IMR-90 (cell line): ENCODE measurements around the gene PODXL2. TPM values are rescaled to one million over a fixed set of nuclear protein-coding genes. Genes with fewer than 3 reads are reported as not detected.

Experiments used
- ATAC-seq: fragments of 200-7000 bp; cut with Tn5 transposase; 2 replicates; pipeline ENCODE4 v1.9.1; 2020; ENCODE audit warnings: low read depth, mild to moderate bottlenecking, moderate library complexity
- BruUV-seq: library from RNA; stranded (reverse); fragments of 400-500 nt; replicated peaks from 2 replicates; lab custom pipeline; 2021; lab: Mats Ljungman, UMichigan
- CTCF ChIA-PET: fragments of 300-600 bp; formaldehyde crosslinking; extraction: SDS; loops from one replicate; lab custom pipeline; 2021; ENCODE audit warnings: antibody characterized with exemption; lab: Yijun Ruan, JAX
- POLR2A ChIA-PET: fragments of 300-600 bp; sonication (Branson Sonifier 250); formaldehyde crosslinking; loops from one replicate; lab custom pipeline; 2022; ENCODE audit warnings: antibody characterized with exemption; ENCODE audit not compliant: unreplicated experiment; lab: Charles Lee
- DNase-seq: peaks from one replicate; pipeline ENCODE4 v3.0.0; 2013
- H2AFZ ChIP-seq: replicated peaks from 2 replicates; pipeline ENCODE3; 2013; ENCODE audit warnings: low read length, mild to moderate bottlenecking; ENCODE audit not compliant: poor library complexity
- H2AK5ac ChIP-seq: 2 replicates; pipeline ENCODE4 v1.6.1; 2013; ENCODE audit warnings: low read depth, low read length, inconsistent platforms
- H2AK9ac ChIP-seq: replicated peaks from 2 replicates; pipeline ENCODE3; 2013; ENCODE audit warnings: mild to moderate bottlenecking, low read depth, low read length, moderate library complexity; ENCODE audit not compliant: poor library complexity
- H2BK120ac ChIP-seq: 2 replicates; pipeline ENCODE4 v1.6.1; 2013; ENCODE audit warnings: low read depth, low read length, inconsistent platforms
- H2BK15ac ChIP-seq: 3 replicates; pipeline ENCODE4 v1.6.1; 2013; ENCODE audit warnings: low read depth, low read length, inconsistent platforms
- H2BK20ac ChIP-seq: 2 replicates; pipeline ENCODE4 v1.6.1; 2013; ENCODE audit warnings: low read depth, mild to moderate bottlenecking, inconsistent platforms, low read length, moderate library complexity
- H2BK5ac ChIP-seq: 2 replicates; pipeline ENCODE4 v1.6.1; 2013; ENCODE audit warnings: mild to moderate bottlenecking, low read depth, low read length, inconsistent platforms; ENCODE audit not compliant: poor library complexity, severe bottlenecking
- H3K14ac ChIP-seq: replicated peaks from 2 replicates; pipeline ENCODE4 v1.6.1; 2013; ENCODE audit warnings: low read depth, low read length, inconsistent platforms
- H3K18ac ChIP-seq: 2 replicates; pipeline ENCODE4 v1.6.1; 2013; ENCODE audit warnings: low read depth, low read length, control low read depth
- H3K23ac ChIP-seq: 2 replicates; pipeline ENCODE4 v1.6.1; 2013; ENCODE audit warnings: low read depth, low read length, inconsistent platforms
- H3K27ac ChIP-seq: 2 replicates; pipeline ENCODE4 v1.5.1; 2013; ENCODE audit warnings: mild to moderate bottlenecking, control low read depth, low read length; ENCODE audit not compliant: insufficient read depth
- H3K27me3 ChIP-seq: 2 replicates; pipeline ENCODE4 v1.6.1; 2013; ENCODE audit warnings: low read length; ENCODE audit not compliant: control insufficient read depth, insufficient read depth
- H3K36me3 ChIP-seq: 2 replicates; pipeline ENCODE4 v1.6.1; 2013; ENCODE audit warnings: low read length, mixed read lengths; ENCODE audit not compliant: control insufficient read depth, insufficient read depth
- H3K4ac ChIP-seq: 2 replicates; pipeline ENCODE4 v1.6.1; 2013; ENCODE audit warnings: low read depth, low read length, inconsistent platforms
- H3K4me1 ChIP-seq: 2 replicates; pipeline ENCODE4 v1.6.1; 2013; ENCODE audit warnings: low read length, mixed read lengths; ENCODE audit not compliant: control insufficient read depth, insufficient read depth
- H3K4me2 ChIP-seq: 2 replicates; pipeline ENCODE4 v1.6.1; 2013; ENCODE audit warnings: low read depth, mild to moderate bottlenecking, control low read depth, low read length, moderate library complexity
- H3K4me3 ChIP-seq: 2 replicates; pipeline ENCODE4 v1.5.1; 2013; ENCODE audit warnings: low read depth, mild to moderate bottlenecking, control low read depth, low read length, moderate library complexity; ENCODE audit not compliant: insufficient read depth
- H3K56ac ChIP-seq: 2 replicates; pipeline ENCODE4 v1.6.1; 2013; ENCODE audit warnings: low read length, inconsistent platforms; ENCODE audit not compliant: insufficient read depth; ENCODE audit errors: extremely low read depth
- H3K79me1 ChIP-seq, 2 experiments: 2 replicates each; pipeline ENCODE4 v1.6.1; 2013; ENCODE audit warnings: low read length in 2 of 2, inconsistent platforms in 1 of 2, low read depth in 1 of 2
- H3K9ac ChIP-seq: 2 replicates; pipeline ENCODE4 v1.6.1; 2013; ENCODE audit warnings: low read depth, low read length, control low read depth
- H3K9me1 ChIP-seq: 2 replicates; pipeline ENCODE4 v1.6.1; 2013; ENCODE audit warnings: low read length, inconsistent platforms; ENCODE audit not compliant: insufficient read depth
- H3K9me3 ChIP-seq: 2 replicates; pipeline ENCODE4 v1.6.1; 2013; ENCODE audit warnings: low read length; ENCODE audit not compliant: control insufficient read depth, insufficient read depth
- H4K20me1 ChIP-seq: 2 replicates; pipeline ENCODE4 v1.6.1; 2013; ENCODE audit warnings: low read length, inconsistent platforms; ENCODE audit not compliant: insufficient read depth
- H4K5ac ChIP-seq: 2 replicates; pipeline ENCODE4 v1.6.1; 2013; ENCODE audit warnings: mild to moderate bottlenecking, low read depth, low read length, control low read depth
- H4K8ac ChIP-seq, 2 experiments: 2 replicates each; pipeline ENCODE4 v1.6.1; 2013; ENCODE audit warnings: low read depth in 2 of 2, low read length in 2 of 2, control low read depth in 1 of 2, inconsistent platforms in 1 of 2
- H4K91ac ChIP-seq: 2 replicates; pipeline ENCODE4 v1.6.1; 2013; ENCODE audit warnings: low read depth, low read length, inconsistent platforms; ENCODE audit not compliant: insufficient read depth
- BHLHE40 ChIP-seq: fragments of 150-350 bp; IDR thresholded peaks from 2 replicates; pipeline ENCODE4 v1.6.1; 2016; ENCODE audit warnings: mild to moderate bottlenecking, low read depth, low read length
- CEBPB ChIP-seq: IDR thresholded peaks from 2 replicates; pipeline ENCODE4 v1.6.1; 2012; ENCODE audit warnings: low read depth, low read length, improper control_type of control experiment
- FOS ChIP-seq: fragments of 150-350 bp; IDR thresholded peaks from 2 replicates; pipeline ENCODE4 v1.6.1; 2016; ENCODE audit warnings: low read depth, low read length
- MAFK ChIP-seq: IDR thresholded peaks from 2 replicates; pipeline ENCODE4 v1.6.1; 2012; ENCODE audit warnings: low read depth, low read length, improper control_type of control experiment
- MAZ ChIP-seq: IDR thresholded peaks from 2 replicates; pipeline ENCODE4 v1.6.1; 2012; ENCODE audit warnings: low read depth, mild to moderate bottlenecking, low read length, improper control_type of control experiment, moderate library complexity, borderline replicate concordance
- MXI1 ChIP-seq: IDR thresholded peaks from 2 replicates; pipeline ENCODE4 v1.6.1; 2012; ENCODE audit warnings: low read depth, mild to moderate bottlenecking, low read length, moderate library complexity, borderline replicate concordance
- NFE2L2 ChIP-seq: fragments of 150-350 bp; IDR thresholded peaks from 2 replicates; pipeline ENCODE4 v1.6.1; 2016; ENCODE audit warnings: low read depth, mild to moderate bottlenecking, low read length
- POLR2A ChIP-seq: IDR thresholded peaks from 2 replicates; pipeline ENCODE4 v1.6.1; 2012; ENCODE audit warnings: mild to moderate bottlenecking, low read depth, low read length
- RCOR1 ChIP-seq: IDR thresholded peaks from 2 replicates; pipeline ENCODE4 v1.6.1; 2012; ENCODE audit warnings: mild to moderate bottlenecking, low read length, improper control_type of control experiment; ENCODE audit not compliant: insufficient replicate concordance
- RFX5 ChIP-seq: IDR thresholded peaks from 2 replicates; pipeline ENCODE4 v1.8.0; 2012; ENCODE audit warnings: low read depth, mild to moderate bottlenecking, low read length, moderate library complexity
- SMC3 ChIP-seq: fragments of 150-350 bp; IDR thresholded peaks from 2 replicates; pipeline ENCODE4 v1.6.1; 2016; ENCODE audit warnings: low read depth, mild to moderate bottlenecking, antibody characterized with exemption, low read length, moderate library complexity
- WGBS, 2 experiments: methylation state at CpG; one replicate each; pipeline versions ENCODE4 v1.1.5 to v1.1.7; 2013; ENCODE audit warnings: missing lambda C conversion rate in 2 of 2; ENCODE audit not compliant: insufficient read length in 1 of 2; ENCODE audit errors: extremely low coverage in 2 of 2; 5-methylcytosine and 5-hydroxymethylcytosine counted together
- dilution Hi-C: fragments of 300-500 bp; cut with HindIII; formaldehyde crosslinking; loops from one replicate; pipeline ENCODE4 v1.14.3; 2018; ENCODE audit warnings: low sequenced_read_pairs; ENCODE audit not compliant: unreplicated experiment
- in situ Hi-C: fragments of 300-500 bp; cut with MboI; formaldehyde crosslinking; loops from 3 replicates; pipeline ENCODE4 v1.14.3; 2019; ENCODE audit warnings: low sequenced_read_pairs, inconsistent platforms, mixed read lengths
- intact Hi-C: fragments of 100-400 bp; cut with micrococcal nuclease; formaldehyde crosslinking; loops from 2 replicates; pipeline ENCODE4 v1.10.0; 2022
- polyA plus RNA-seq, 3 experiments: library from polyadenylated mRNA; depleted of rRNA; stranded (reverse); fragments of >200 nt; gene quantifications; 2 replicates each; pipeline ENCODE4 v1.2.3, GENCODE V29; 2012; ENCODE audit warnings: low replicate concordance in 1 of 3
- total RNA-seq: library from RNA; depleted of rRNA; stranded (reverse); fragments of >200 nt; gene quantifications from 2 replicates; pipeline ENCODE4 v1.2.3, GENCODE V29; 2012
- TF ChIP-seq, protein P1 (sequence below): fragments of 150-350 bp; IDR thresholded peaks from 2 replicates; pipeline ENCODE4 v1.6.1; 2016; ENCODE audit warnings: low read depth, mild to moderate bottlenecking, low read length, moderate library complexity, borderline replicate concordance
- TF ChIP-seq, protein P2 (sequence below): fragments of 150-350 bp; IDR thresholded peaks from 2 replicates; pipeline ENCODE4 v1.6.1; 2017; ENCODE audit warnings: mild to moderate bottlenecking, antibody characterized with exemption, low read length, low read depth
- TF ChIP-seq, protein P3 (sequence below): conservative IDR thresholded peaks from 2 replicates; pipeline ENCODE4 v1.5.1; 2012; ENCODE audit warnings: mild to moderate bottlenecking, low read depth, low read length, improper control_type of control experiment

The PODXL2 gene
- total and polyA plus RNA-seq, 2 of the 4 experiments (the other 2 are of a cell fraction): 1.6 to 5.4 TPM

DNA sequence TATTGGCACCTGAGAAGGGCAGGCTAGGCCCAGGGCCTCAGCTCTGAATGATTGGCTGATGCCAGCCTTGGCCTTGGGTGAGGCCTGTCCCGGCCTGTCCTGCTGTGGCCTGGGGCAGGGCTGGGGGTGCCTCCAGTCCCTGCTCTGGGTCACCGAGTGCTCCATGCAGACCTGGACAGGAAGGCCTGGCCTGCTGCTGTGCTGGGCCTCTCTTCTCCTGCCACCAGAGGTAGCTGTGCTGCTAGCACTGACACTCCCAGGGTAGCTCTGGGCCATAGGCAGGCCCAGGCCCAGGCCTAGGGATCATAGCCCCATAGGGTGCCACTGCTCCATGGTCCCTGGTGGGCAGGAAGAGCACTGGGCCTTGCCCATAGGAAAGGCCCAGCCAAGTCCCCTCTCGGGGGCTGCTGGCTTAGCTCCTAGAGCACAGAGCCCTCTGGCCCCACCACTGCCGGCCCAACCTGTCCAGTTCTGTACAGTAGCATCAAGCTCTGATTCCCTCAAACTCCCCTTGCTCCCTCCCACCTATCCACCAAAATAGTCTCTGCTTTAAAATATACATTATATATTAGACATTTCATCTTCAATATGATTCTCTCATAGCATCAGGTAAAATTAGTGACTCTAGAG is 62.0 kb downstream of the PODXL2 start:
- CTCF ChIA-PET: interaction anchor here (1.9 kb wide), 1 partner anchor 141 kb away, joined by 9 read pairs; no protein-coding TSS in a partner anchor
- H3K4me1 ChIP-seq: peaks cover 26% of the 10 kb centered on the region
- DNase-seq (peak; percentile 70), ATAC-seq (peak; percentile 73)
- peak overlapping the region; percentile 80 for H3K27ac ChIP-seq
- peak overlapping the region; percentile 22; the same call in 1 of the 2 replicates for H3K56ac ChIP-seq
- H3K18ac ChIP-seq: peak overlapping the region; percentile 19; the same call in 1 of the 2 replicates
- dilution Hi-C loops: no loop called here
- no TSS peak for BruUV-seq
- peaks cover 12% of the 10 kb centered on the region; the same call in 1 of the 2 replicates for H3K36me3 ChIP-seq
- H2BK20ac ChIP-seq: peak overlapping the region; percentile 96
- peak overlapping the region; percentile 89 for H2BK5ac ChIP-seq
- in situ Hi-C loops: no loop called here
- no peaks in the 10 kb centered on the region for H3K27me3 ChIP-seq
- H4K5ac ChIP-seq: peak overlapping the region; percentile 57
- no peak overlapping the region for H3K4me3 ChIP-seq
- H3K4ac ChIP-seq: peak overlapping the region; percentile 98
- H2BK15ac ChIP-seq: peak overlapping the region; percentile 37; the same call in 2 of the 3 replicates
- H2AK5ac ChIP-seq: peak overlapping the region; percentile 76
- peak overlapping the region; percentile 90; a peak in 3 of 4 replicates for H4K8ac ChIP-seq
- H2BK120ac ChIP-seq: peak overlapping the region; percentile 98
- peak overlapping the region; percentile 88 for H3K14ac ChIP-seq
- peaks cover 26% of the 10 kb centered on the region for H3K9me1 ChIP-seq
- no peak overlapping the region for H3K4me2 ChIP-seq
- peak overlapping the region; percentile 91; the same call in 1 of the 2 replicates for H3K23ac ChIP-seq
- H4K91ac ChIP-seq: peak overlapping the region; percentile 97
- intact Hi-C loops: loop anchor here (2.0 kb wide), 4 partner anchors 38 to 362 kb away; partner anchors contain the start of gene SEC61A1
- peak overlapping the region; percentile 95 for H2AK9ac ChIP-seq
- peak overlapping the region; percentile 85 for H2AFZ ChIP-seq
- POLR2A ChIA-PET: no interaction called here
- H4K20me1 ChIP-seq: no peaks in the 10 kb centered on the region
- WGBS, 2 experiments: 82% methylated on average over 2 of the region's 4 CpGs; no CpG with 5 or more reads in 1 of the 2 experiments
- H3K9ac ChIP-seq: peak overlapping the region; percentile 25
- H3K79me1 ChIP-seq: peaks cover 0 to 34% of the 10 kb centered on the region in 2 experiments; a peak in 2 of 4 replicates
- H3K9me3 ChIP-seq: no peaks in the 10 kb centered on the region
- TF ChIP-seq POLR2A: no peak
- no peak for TF ChIP-seq RCOR1
- TF ChIP-seq CEBPB: no peak
- no peak for TF ChIP-seq MAZ
- TF ChIP-seq BHLHE40: no peak
- TF ChIP-seq SMC3: peak; percentile 77
- TF ChIP-seq, protein P1, sequence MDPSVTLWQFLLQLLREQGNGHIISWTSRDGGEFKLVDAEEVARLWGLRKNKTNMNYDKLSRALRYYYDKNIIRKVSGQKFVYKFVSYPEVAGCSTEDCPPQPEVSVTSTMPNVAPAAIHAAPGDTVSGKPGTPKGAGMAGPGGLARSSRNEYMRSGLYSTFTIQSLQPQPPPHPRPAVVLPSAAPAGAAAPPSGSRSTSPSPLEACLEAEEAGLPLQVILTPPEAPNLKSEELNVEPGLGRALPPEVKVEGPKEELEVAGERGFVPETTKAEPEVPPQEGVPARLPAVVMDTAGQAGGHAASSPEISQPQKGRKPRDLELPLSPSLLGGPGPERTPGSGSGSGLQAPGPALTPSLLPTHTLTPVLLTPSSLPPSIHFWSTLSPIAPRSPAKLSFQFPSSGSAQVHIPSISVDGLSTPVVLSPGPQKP: no peak
- TF ChIP-seq, protein P2, sequence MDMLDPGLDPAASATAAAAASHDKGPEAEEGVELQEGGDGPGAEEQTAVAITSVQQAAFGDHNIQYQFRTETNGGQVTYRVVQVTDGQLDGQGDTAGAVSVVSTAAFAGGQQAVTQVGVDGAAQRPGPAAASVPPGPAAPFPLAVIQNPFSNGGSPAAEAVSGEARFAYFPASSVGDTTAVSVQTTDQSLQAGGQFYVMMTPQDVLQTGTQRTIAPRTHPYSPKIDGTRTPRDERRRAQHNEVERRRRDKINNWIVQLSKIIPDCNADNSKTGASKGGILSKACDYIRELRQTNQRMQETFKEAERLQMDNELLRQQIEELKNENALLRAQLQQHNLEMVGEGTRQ: no peak
- no peak for TF ChIP-seq RFX5
- no peak for TF ChIP-seq FOS
- TF ChIP-seq, protein P3, sequence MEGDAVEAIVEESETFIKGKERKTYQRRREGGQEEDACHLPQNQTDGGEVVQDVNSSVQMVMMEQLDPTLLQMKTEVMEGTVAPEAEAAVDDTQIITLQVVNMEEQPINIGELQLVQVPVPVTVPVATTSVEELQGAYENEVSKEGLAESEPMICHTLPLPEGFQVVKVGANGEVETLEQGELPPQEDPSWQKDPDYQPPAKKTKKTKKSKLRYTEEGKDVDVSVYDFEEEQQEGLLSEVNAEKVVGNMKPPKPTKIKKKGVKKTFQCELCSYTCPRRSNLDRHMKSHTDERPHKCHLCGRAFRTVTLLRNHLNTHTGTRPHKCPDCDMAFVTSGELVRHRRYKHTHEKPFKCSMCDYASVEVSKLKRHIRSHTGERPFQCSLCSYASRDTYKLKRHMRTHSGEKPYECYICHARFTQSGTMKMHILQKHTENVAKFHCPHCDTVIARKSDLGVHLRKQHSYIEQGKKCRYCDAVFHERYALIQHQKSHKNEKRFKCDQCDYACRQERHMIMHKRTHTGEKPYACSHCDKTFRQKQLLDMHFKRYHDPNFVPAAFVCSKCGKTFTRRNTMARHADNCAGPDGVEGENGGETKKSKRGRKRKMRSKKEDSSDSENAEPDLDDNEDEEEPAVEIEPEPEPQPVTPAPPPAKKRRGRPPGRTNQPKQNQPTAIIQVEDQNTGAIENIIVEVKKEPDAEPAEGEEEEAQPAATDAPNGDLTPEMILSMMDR: peak; percentile 74
- no peak for TF ChIP-seq MXI1
- no peak for TF ChIP-seq NFE2L2
- no peak for TF ChIP-seq MAFK
